HG03039 (cell line): ENCODE measurements around the gene TMSB10.
"Not testable (repeated sequence)": the region's sequence is repeated elsewhere in the genome, so short reads cannot be mapped to it uniquely, and the experiment has no call there.

Experiments
- ATAC-seq: cut with Tn5 transposase; IDR thresholded peaks from one replicate; pipeline ENCODE4 v1.9.1; 2021; ENCODE audit warnings: mild to moderate bottlenecking, moderate library complexity; ENCODE audit not compliant: unreplicated experiment

Gene TMSB10

DNA sequence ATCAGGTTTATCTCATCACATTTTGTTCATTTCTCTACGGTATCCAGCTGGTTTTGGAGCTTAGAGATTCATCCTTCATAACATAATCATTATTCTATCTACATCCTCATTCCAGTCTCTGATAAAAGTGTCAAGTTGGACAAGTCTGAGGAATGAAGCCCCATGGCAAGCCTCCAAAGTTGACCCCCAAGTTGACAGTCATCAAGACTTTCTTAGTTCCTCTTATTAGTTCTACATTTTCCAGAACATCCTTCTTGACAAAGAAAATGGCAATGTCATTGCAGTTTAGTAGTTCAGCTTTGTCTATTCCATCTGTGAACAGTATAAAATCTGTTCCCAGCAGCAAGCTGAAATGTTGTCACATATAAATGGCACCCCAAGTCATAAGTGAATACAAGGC, 4.5 kb upstream of the TMSB10 start:
- no peak for ATAC-seq

DNA sequence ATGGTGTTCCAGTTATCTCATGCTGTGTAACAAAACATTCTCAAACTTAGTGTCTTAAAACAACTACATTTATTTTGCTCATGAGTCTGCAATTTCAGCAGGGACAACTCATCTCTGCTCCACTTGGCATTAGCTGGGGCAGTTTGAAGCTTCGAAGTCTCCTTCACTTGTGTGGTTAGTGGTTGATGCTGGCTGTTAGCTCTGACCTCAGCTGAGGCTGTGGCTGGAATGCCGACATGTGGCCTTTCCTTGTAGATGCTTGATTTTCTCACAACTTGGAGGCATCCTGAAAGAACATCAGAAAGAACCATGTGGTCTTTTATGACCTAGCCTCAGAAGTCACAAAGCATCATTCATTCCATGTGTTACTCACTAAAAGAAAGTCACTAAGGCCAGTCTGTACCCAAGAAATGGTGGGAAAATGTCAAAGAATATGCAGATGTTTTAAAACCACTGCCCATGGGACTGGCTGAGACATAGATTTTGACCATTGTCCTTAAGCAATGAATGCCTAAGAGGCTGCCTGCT, 3.8 kb upstream of the TMSB10 start:
- no peak for ATAC-seq

DNA sequence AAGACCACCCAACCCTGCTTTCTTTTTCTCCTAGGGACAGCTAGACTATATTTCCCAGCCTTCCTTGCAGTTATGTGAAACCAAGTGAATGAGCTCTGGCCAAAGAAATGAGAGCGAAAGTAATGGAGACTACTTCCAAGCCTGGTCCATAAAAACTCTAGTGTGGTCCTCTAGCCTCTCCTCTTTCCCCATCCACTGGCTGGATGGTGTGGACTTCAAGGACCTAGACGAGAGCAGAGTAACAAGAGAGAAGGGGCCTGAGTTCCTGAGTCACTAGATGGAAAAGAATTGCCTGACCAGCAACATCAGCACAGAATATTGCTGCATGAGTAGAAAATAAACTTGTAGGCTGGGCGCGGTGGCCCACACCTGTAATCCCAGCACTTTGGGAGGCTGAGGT, 2.9 kb upstream of the TMSB10 start:
- ATAC-seq, result no peak

DNA sequence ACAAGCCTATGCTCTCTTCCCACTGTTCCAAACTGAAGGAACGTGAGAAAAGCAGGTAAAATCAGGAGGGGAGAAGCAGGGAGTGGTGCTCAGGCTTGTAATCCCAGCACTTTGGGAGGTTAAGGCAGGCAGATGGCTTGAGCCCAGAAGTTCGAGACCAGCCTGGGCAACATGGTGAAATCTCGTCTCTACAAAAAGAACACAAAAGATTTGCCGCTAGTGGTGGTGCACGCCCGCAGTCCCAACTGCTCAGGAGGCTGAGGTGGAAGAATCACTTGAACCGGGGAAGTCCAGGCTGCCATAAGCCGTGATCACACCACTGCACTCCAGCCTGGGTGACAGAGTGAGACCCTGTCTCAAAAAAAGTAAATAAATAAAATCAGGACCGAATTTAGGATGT, 1.3 kb upstream of the TMSB10 start:
- no peak for ATAC-seq

DNA sequence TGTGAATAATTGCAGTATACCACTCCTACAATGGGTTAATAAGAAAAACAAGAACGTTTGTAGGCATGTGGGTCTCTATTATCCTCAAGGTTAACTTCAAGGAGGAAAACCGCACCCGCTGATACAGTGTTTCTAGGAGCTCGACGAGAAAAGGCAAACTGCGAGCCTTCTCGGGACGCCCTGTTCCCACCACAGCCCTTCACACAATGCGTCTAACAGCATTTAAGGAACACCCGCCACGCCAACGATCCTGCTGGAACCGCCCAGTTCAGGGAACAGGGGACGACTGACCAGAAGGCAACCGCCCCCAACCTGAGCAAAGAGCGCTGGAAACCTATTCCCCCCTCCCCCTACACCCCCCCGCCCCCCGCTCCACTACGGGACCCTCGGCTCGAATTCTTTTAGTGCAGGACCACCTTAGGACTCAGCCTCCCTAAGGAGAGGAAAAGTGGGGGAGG, 710 bp upstream of the TMSB10 start:
- no peak for ATAC-seq

DNA sequence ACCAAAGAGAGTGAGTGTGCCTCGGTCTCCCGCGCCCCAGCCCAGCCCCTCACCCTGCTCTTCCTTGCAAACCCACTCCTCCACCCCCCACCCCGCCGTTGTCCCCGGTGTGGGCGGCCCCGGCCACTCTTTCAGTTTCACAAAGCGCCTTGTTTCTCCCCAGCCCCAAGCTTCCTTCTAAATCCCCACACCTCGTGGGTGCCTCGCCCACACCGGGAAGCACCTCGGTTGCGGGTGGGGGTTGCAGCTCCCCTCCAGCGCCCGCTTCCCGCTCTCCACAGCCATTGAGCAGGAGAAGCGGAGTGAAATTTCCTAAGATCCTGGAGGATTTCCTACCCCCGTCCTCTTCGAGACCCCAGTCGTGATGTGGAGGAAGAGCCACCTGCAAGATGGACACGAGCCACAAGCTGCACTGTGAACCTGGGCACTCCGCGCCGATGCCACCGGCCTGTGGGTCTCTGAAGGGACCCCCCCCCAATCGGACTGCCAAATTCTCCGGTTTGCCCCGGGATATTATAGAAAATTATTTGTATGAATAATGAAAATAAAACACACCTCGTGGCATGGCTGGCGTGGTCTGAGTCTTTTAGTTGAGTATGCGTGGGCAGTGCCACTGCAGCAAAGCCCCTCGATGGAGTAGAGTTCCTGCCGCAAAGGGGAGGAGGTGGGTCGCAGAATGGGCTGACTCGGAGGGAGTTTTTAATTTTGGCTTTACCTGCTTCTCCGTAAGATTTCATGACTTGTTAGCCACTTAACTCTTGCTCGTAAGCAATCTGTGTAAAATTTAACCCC, 848 bp downstream of the TMSB10 start:
- peak; percentile 23 for ATAC-seq

DNA sequence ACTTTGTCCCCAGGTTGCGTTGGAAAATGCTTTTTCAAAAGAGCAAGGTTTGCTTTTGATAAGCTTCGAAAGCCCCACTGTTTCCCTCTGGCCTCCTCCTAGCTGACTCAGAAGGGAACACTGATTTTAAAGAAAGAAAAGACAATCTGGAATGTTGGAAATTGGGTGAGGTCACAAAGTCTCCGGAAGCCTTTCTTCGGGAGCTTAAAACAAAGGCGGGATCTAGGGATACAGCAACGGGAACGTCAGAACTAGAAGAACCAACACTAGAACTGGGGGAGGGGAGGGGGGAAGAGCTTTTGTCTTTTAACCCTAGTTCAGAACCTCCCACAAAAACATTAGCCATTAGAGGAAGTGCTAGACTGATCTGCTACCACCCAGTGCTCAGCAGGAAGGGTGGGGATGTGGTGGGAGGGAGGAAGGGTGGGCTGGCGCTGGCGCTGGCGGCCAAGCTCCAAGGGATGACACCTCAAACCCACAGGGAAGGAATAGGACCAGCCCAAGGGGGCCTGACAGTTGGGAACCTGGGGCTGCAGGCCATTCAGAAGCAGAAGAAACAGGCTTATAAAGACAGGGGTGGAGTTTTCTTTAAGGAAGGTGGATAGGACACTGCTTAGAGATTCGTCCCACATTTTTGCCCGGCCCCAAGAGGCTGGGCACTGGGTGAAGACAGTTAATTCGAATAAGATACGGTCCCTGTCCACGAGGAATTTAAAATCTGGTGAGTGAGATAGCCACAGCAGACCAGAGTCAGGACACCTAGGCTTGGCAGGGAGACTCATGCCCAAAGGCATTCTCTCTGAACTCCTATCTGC, 1.7 kb downstream of the TMSB10 start:
- no peak for ATAC-seq

DNA sequence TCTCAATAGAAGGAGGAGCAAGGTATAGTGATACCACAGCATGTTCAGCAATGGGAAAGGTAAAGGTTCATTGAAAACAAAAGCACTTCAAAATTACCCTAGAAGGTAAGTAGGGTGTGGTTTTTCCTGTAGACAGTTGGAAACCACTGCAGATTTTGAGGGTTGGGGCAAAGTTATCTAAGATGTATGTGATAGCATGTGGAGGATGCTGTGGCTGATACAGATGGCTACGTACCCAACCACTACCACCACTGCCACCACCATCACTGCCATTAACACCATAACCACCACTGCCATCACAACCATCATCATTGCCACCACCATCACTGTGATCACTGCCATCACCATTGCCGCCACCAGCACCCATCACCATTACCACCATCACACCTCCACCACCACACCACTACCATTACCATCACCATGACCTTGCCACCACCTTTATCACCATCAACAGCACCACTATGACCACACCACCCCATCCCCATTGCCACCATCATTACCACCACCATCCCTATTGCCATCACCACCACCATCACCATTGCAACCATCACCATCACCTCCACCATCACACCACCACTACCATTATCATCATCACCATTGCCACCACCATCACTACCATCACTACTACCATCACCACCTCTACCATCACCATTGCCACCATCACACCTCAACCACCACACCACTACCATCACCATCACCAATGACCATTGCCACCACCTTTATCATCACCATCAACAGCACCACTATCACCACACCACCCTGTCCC, 3.7 kb downstream of the TMSB10 start:
- ATAC-seq, result no peak

DNA sequence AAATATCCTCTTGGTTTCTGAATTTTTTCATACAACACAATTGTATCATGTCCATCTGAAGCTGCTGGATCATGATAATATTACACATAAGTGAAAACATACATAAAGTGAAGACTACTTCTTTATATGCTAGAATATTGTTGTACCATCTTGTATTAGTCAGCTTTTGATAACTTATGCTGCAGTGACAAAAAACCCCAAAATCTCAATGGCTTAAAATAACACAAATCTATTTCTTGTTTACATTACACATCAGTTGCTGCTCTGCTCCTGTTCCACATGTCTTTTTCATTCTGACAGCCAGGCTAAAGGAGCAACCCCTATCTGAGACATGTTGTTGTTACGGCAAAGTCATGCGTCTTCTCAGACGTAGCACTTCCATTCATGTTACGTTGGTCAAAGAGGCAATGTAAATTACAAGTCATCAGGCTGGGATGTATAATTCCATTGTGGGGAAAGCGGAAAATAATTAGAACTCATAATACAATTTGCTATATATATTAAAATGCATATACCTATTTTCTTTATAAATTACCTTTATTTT, 5.8 kb downstream of the TMSB10 start:
- no peak for ATAC-seq

DNA sequence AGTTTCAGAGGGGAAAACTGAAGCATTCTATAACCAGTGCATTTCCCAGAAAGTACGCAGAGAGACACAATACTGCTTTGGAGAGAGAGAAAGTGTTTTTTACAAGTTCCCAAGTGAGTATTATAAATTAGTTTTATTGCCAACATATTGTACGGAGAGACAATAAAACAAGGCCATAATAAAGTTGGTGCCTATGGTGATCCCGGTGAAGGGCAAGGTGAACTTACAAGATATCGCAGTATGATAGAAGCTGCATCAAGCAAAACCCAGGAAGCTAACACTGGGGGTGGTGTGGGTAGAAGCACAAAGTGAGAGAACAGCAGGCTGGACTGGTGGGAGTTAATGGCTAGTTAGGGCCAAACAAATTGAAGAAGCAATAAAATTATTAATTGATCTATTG, 7.5 kb downstream of the TMSB10 start:
- no peak for ATAC-seq

DNA sequence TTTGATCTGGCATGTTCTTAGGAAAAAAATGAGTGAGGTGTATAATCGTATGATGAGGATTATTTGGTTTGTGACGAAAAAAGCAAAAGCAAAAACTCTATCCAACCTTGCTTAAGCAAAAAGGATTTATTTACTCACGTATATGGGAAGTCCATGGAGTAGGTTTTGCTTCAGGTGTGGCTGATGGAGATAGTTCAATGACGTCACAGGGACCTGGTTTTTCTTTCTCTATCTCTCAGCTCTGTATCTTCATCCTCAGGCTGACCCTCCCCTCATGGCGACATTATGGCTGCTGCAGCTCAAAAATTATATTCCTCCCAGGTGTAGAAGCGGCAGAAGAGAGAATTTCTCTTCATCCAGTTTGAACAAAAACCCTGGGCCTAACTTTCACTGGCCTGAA, 8.9 kb downstream of the TMSB10 start:
- ATAC-seq, result no peak

DNA sequence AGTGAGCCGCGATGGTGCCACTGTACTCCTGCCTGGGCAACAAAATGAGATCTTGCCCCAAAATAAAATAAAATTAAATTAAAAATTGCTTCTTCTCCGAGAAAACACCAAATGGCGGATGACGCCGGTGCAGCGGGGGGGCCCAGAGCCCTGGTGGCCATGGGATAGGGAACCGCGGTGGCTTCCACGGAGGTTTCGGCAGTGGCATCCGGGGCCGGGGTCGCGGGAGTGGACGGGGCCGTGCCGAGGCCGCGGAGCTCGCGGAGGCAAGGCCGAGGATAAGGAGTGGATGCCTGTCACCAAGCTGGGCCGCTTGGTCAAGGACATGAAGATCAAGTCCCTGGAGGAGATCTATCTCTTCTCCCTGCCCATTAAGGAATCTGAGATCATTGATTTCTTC, 10.2 kb downstream of the TMSB10 start:
- ATAC-seq, result not testable (repeated sequence)

DNA sequence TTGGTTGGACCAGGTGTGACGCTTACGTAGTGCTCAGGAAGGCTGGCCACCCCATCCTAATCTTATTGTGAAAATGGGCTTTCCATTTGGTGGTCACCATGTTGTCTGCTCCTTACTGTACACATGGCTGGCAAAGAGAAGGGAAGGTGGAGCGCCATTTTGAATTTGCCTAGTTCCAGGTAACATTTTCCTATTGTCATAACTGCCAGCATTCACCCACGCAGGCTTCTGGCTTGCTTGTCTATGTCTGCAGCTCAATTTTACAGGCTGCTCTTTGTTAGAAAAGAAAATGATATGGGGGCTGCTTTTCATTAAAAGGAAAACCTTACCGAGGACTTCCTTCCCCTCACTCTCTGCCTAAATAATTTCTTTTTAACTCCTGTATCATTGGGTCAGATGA, 12.4 kb downstream of the TMSB10 start:
- not testable (repeated sequence) for ATAC-seq

DNA sequence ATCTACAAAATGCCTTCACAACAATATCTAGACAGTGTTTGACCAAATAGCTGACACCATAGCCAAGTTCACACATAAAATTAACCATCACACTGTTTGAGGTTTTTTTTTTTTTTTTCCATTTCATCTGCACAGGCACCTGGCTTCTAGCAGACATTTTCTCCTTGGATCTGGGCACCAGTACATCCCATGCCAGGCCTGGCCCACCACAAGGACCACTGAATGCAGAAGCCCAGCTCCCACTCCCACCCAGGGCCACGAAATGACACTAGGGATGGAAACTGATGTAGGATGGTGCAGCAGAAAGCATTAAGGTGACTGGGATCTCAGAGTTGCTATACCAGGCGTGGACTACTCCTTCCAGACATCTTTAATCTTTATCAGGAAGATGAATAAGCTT, 13.0 kb downstream of the TMSB10 start:
- no peak for ATAC-seq

DNA sequence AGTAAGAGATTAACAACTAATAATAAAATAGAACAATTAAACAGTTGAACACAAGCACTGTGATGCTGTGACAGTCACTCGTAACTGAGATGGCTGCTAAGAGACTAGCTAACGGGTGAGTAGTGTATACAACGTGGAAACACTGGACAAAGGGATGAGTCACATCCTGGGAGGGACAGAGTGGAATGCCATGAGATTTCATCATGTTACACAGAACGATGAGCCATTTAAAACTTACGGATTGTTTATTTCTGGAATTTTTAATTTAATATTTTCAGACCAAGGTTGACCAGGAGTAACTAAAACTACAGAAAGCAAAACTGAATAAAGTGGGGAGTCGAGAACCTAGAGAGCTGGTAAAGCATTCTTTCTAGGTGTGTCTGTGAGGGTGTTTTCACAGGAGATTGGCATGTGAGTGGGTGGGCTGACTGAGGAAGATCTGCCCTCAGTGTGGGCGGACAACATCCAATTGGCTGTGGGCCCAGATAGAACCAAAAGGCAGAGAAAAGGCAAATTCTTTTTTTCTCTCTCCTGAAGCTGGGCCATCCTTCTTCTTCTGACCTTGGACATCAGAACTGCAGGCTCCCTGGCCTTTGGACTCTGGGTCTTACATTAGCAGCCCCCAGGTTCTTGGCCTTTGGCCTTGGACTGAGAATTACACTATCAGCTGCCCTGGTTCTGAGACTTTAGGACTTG, 14.6 kb downstream of the TMSB10 start:
- ATAC-seq, result peak; percentile 54

DNA sequence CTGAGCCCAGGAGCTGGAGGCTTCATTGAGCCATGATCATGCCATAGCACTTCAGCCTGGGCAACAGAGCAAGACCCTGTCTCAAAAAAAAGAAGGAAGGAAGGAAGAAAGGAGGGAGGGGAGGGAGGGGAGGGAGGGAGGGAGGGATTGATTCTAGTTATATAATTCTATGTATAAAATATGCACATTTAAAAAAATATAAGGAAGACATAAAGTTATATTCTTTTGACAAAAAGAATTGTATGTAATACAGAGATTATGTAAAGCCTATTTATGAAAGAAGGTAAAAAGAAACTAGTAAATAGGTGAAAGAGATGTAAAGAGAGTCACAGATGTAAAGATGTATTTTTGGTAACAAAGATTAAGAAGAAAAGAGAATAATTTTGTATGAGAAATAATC, 17.6 kb downstream of the TMSB10 start:
- ATAC-seq, result no peak

DNA sequence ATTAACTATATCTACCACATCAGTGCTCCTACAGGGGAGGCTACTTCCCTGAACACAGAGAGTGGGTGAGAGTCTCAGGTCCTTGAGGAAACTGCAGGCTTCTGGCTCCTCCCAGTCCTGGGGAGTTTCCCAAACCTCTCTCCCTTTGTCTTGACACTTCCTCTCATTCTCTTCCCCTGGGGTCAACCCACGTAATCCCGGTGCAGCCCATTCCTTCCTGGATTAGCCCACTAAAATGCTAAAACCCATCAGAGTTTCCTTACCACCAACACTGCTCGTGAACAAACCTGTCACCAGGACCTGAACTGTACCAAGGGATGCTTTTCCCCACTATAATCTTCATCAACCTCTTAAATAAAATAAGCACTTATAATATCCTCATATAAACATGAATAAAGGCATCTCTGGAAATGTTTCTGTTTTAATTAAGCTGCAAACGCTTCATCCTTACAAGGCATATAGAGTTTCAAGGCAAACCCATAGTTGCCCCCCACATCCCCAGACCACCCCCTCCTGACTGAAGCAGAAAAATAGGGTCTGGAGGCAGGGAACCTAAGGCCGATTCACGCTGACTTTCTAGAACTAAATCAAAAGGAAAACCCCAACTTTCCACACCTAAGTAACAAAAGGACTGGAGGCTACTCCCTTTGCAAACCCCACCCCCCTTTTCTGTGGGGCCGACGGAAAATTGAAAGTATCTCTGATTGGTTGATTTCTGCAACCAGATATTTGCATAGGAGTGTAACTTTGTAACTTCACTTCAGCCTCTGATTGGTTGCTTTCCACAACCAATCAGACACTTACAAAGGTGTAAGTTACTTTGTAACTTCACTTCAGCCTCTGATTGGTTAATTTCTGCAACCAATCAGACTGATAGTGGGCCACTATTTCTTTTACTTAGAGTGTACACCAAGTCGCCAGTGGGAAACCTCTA, 19.0 kb downstream of the TMSB10 start:
- no peak for ATAC-seq

DNA sequence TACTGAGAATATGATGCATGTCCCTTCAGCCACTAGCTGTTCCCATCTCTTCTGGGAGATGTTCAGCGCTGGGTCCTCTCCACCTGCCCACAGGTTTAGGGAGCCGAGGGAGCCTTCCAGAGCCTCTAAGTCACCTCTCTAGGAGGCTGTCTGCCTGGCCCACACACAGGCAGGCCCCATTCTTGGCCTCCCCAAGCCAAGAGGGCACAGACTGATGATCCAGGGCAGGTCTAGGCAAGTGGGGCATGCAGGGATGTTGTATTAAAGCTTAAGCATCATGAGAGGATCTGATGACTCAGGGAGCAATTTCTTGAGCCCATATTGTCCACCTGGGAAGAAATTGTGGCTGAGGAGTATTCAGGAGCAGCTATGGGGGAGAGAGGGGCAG, 19.9 kb downstream of the TMSB10 start:
- ATAC-seq, result no peak

DNA sequence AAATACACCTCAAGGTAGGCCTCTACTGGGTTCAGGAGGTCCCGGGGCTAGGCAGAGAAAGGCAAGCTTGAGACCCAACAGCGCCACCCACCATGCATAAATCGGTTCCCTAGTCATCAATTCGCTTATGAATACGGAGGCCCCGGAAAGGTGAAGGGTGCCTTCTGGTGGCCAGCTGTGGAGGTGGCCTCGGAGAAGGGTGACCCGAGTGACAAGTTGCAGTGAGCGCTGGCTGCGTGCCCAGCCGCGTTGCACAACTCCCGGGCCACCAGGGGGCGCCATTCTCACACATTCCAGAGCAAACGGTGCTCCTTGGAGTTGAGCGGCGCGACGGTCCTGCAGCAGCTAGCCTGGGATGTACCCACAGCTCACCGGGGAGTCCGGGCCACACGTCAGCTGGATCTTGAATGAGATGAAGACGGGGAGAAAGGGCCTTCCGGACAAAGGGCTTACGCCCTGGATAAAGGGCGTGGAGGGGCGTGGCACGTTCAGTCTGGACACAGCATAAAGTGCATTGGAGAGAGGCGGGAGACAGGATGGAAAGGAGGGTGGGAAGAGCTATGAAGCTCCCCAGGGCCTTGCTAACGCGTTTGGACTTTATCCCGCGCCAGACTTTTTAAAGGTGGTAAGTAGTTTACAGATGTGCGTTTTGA, 20.4 kb downstream of the TMSB10 start:
- ATAC-seq, result peak; percentile 83
